Thyroid gland (tissue), 4 donors: ENCODE measurements around the gene DAB1.

Experiments used
- CTCF ChIP-seq, 6 experiments: fragments of 200-600 bp in 3 of 6; fragments of 450-650 bp in 3 of 6; sonication (generic) in 3 of 6; IDR thresholded peaks; one replicate each; pipeline ENCODE4 v1.5.1; 2016 to 2019; ENCODE audit warnings: antibody characterized with exemption in 6 of 6, mild to moderate bottlenecking in 2 of 6, inconsistent platforms in 1 of 6, moderate library complexity in 1 of 6
- POLR2A ChIP-seq, 2 donors: fragments of 450-650 bp; IDR thresholded peaks; one replicate each; pipeline ENCODE4 v1.6.1; 2017; ENCODE audit warnings: antibody characterized with exemption in 2 of 2, mild to moderate bottlenecking in 2 of 2, moderate library complexity in 1 of 2

GRCh38 chr1:57129865-57130264 lies 294.0 kb downstream of the DAB1 start:
- TF ChIP-seq CTCF (IDR thresholded peaks at IDR 0.05), result no peak
- no peak for TF ChIP-seq POLR2A (IDR thresholded peaks at IDR 0.05)
